Muscle of back (tissue), 13 donors: ENCODE results near the gene TREML2. TPM values are rescaled to one million over a fixed set of nuclear protein-coding genes. Genes with fewer than 3 reads are reported as not detected.
"Not testable (repeated sequence)": the region's sequence is repeated elsewhere in the genome, so short reads cannot be mapped to it uniquely, and the experiment has no call there.

Experiments
- DNase-seq, 3 donors: peaks; one replicate each; pipeline versions ENCODE4 v3.0.0 to v3.0.0-alpha.2; 2013
- long read RNA-seq, 9 donors: transcript quantifications; one replicate each; lab custom pipeline, GENCODE V29; 2026
- polyA plus RNA-seq, 10 donors: library from polyadenylated mRNA; unstranded; fragments of 120-200 nt; gene quantifications; one replicate each; pipeline ENCODE4 v1.2.1, GENCODE V29; 2013; ENCODE audit not compliant: insufficient read length in 10 of 10

TREML2 gene
- polyA plus RNA-seq: under 1 TPM in 9 of 10 donors, not detected in 1; 0.07 to 0.33 (median 0.15) TPM
- long read RNA-seq, donor 1: 0 reads
- long read RNA-seq, donor 2: 0 reads
- long read RNA-seq, donor 3: 0 reads
- long read RNA-seq, donor 4: 0 reads
- long read RNA-seq, donor 5: 0 reads
- long read RNA-seq, donor 6: 0 reads
- long read RNA-seq, donor 7: 0 reads
- long read RNA-seq, donor 8: 0 reads
- long read RNA-seq, donor 9: 0 reads

- DNase-seq: no peak
These were observed at the start of gene TREML2 for GRCh38 chr6:41200901-41201763. TSS of gene TREML2 (minus strand) at chr6:41201149. CDS start at chr6:41201008, 141 bp downstream.

- no peak for DNase-seq
These were observed 47.1 kb upstream of the TREML2 start for GRCh38 chr6:41247882-41248705.

- DNase-seq: no peak
These were observed 46.4 kb upstream of the TREML2 start for GRCh38 chr6:41247288-41247865.

GRCh38 chr6:41246529-41246928 lies 45.6 kb upstream of the TREML2 start:
- DNase-seq: not testable (repeated sequence)

- DNase-seq: no peak
These were observed 38.7 kb upstream of the TREML2 start for GRCh38 chr6:41239467-41240159.

- no peak for DNase-seq
These were observed 36.2 kb upstream of the TREML2 start for GRCh38 chr6:41237128-41237527.

- no peak for DNase-seq
These were observed 35.3 kb upstream of the TREML2 start for GRCh38 chr6:41236276-41236675.

- no peak for DNase-seq
These were observed 31.7 kb upstream of the TREML2 start for GRCh38 chr6:41232667-41233066.

GRCh38 chr6:41231246-41231645 lies 30.3 kb upstream of the TREML2 start:
- no peak for DNase-seq

- no peak for DNase-seq
These were observed 28.8 kb upstream of the TREML2 start for GRCh38 chr6:41229721-41230120.

- DNase-seq: no peak
These were observed 27.7 kb upstream of the TREML2 start for GRCh38 chr6:41228616-41229015.

- DNase-seq: no peak
These were observed 27.1 kb upstream of the TREML2 start, which contains the start of gene TREML4 for GRCh38 chr6:41228096-41228495. TSS of gene TREML4 (plus strand) at chr6:41228349. CDS start at chr6:41228428, 79 bp downstream.

GRCh38 chr6:41226752-41227151 lies 25.8 kb upstream of the TREML2 start:
- DNase-seq: no peak

GRCh38 chr6:41224800-41225199 lies 23.9 kb upstream of the TREML2 start:
- DNase-seq: no peak

- DNase-seq: no peak
These were observed 21.6 kb upstream of the TREML2 start for GRCh38 chr6:41222513-41222912.

- DNase-seq: no peak
These were observed 21.1 kb upstream of the TREML2 start for GRCh38 chr6:41222045-41222444.

GRCh38 chr6:41216616-41217015 lies 15.7 kb upstream of the TREML2 start:
- DNase-seq: no peak

- DNase-seq: no peak
These were observed 14.8 kb upstream of the TREML2 start for GRCh38 chr6:41215777-41216176.

GRCh38 chr6:41214559-41215238 lies 13.8 kb upstream of the TREML2 start:
- no peak for DNase-seq

- no peak for DNase-seq
These were observed 8.8 kb upstream of the TREML2 start for GRCh38 chr6:41209547-41210320.
